Liver (tissue), 9 donors: ENCODE results near the gene TBX6. TPM values are rescaled to one million over a fixed set of nuclear protein-coding genes. Genes with fewer than 3 reads are reported as not detected.

ENCODE experiments used
- DNase-seq: peaks from one replicate; pipeline ENCODE4 v3.0.0-alpha.2; 2017; ENCODE audit warnings: low spot score
- H3K27ac ChIP-seq, 2 donors: one replicate each; pipeline ENCODE4 v1.7.0; 2013; ENCODE audit warnings: inconsistent platforms in 2 of 2, low read length in 2 of 2, control low read depth in 1 of 2, low read depth in 1 of 2, mild to moderate bottlenecking in 1 of 2
- H3K27me3 ChIP-seq, 4 donors: one replicate each; pipeline versions ENCODE4 v1.6.1 to v1.7.0; 2013; ENCODE audit warnings: low read length in 3 of 4, inconsistent platforms in 1 of 4, mild to moderate bottlenecking in 1 of 4, moderate library complexity in 1 of 4; ENCODE audit not compliant: control insufficient read depth in 4 of 4, insufficient read depth in 4 of 4
- H3K36me3 ChIP-seq, 4 donors: one replicate each; pipeline versions ENCODE4 v1.6.1 to v1.7.0; 2013; ENCODE audit warnings: low read length in 3 of 4, mild to moderate bottlenecking in 3 of 4, low read depth in 1 of 4, moderate library complexity in 1 of 4; ENCODE audit not compliant: control insufficient read depth in 4 of 4, insufficient read depth in 3 of 4
- H3K4me1 ChIP-seq, 4 donors: one replicate each; pipeline versions ENCODE4 v1.6.1 to v1.7.0; 2013; ENCODE audit warnings: low read length in 3 of 4, mild to moderate bottlenecking in 3 of 4, moderate library complexity in 1 of 4; ENCODE audit not compliant: control insufficient read depth in 4 of 4, insufficient read depth in 4 of 4
- H3K4me3 ChIP-seq, 3 donors: one replicate each; pipeline versions ENCODE4 v1.6.1 to v1.7.0; 2013; ENCODE audit warnings: low read length in 3 of 3, control low read depth in 1 of 3, low read depth in 1 of 3, mild to moderate bottlenecking in 1 of 3
- H3K9ac ChIP-seq, 2 donors: one replicate each; pipeline ENCODE4 v1.7.0; 2013; ENCODE audit warnings: low read length in 2 of 2, mild to moderate bottlenecking in 2 of 2, moderate library complexity in 2 of 2, control low read depth in 1 of 2, low read depth in 1 of 2
- H3K9me3 ChIP-seq, 4 donors: one replicate each; pipeline versions ENCODE4 v1.6.1 to v1.7.0; 2013; ENCODE audit warnings: low read length in 3 of 4; ENCODE audit not compliant: control insufficient read depth in 4 of 4
- ATF3 ChIP-seq: IDR thresholded peaks from 2 replicates; pipeline ENCODE4 v1.6.1; 2016; ENCODE audit warnings: antibody characterized with exemption
- CTCF ChIP-seq: fragments of 150-350 bp; IDR thresholded peaks from 2 replicates; pipeline ENCODE4 v1.5.1; 2017; ENCODE audit warnings: improper control_type of control experiment, low read depth, low read length; ENCODE audit not compliant: missing input control
- EGR1 ChIP-seq, 2 donors: IDR thresholded peaks; 2 replicates each; pipeline ENCODE4 v1.6.1; 2016 to 2018; ENCODE audit warnings: antibody characterized with exemption in 2 of 2, low read depth in 2 of 2
- FOXA1 ChIP-seq: IDR thresholded peaks from 2 replicates; pipeline ENCODE4 v1.6.1; 2016; ENCODE audit warnings: antibody characterized with exemption
- FOXA2 ChIP-seq: IDR thresholded peaks from 2 replicates; pipeline ENCODE4 v1.6.1; 2016; ENCODE audit warnings: antibody characterized with exemption
- GABPA ChIP-seq, 2 donors: IDR thresholded peaks in 1 of 2; conservative IDR thresholded peaks in 1 of 2; 2 replicates each; pipeline ENCODE4 v1.6.1; 2016; ENCODE audit warnings: antibody characterized with exemption in 2 of 2, mild to moderate bottlenecking in 1 of 2, moderate library complexity in 1 of 2
- HNF4A ChIP-seq, 2 donors: conservative IDR thresholded peaks; 2 replicates each; pipeline ENCODE4 v1.6.1; 2016; ENCODE audit warnings: antibody characterized with exemption in 2 of 2, mild to moderate bottlenecking in 2 of 2
- HNF4G ChIP-seq: IDR thresholded peaks from 2 replicates; pipeline ENCODE4 v1.6.1; 2016; ENCODE audit warnings: antibody characterized with exemption
- JUND ChIP-seq, 2 donors: IDR thresholded peaks; 2 replicates each; pipeline ENCODE4 v1.6.1; 2016; ENCODE audit warnings: antibody characterized with exemption in 2 of 2
- MAX ChIP-seq: IDR thresholded peaks from 2 replicates; pipeline ENCODE4 v1.6.1; 2016; ENCODE audit warnings: antibody characterized with exemption
- NR2F2 ChIP-seq: IDR thresholded peaks from 2 replicates; pipeline ENCODE4 v1.6.1; 2016; ENCODE audit warnings: antibody characterized with exemption
- RAD21 ChIP-seq, 2 donors: IDR thresholded peaks; 2 replicates each; pipeline ENCODE4 v1.6.1; 2016; ENCODE audit warnings: antibody characterized with exemption in 2 of 2, mild to moderate bottlenecking in 2 of 2
- REST ChIP-seq: IDR thresholded peaks from 2 replicates; pipeline ENCODE4 v1.6.1; 2016; ENCODE audit warnings: antibody characterized with exemption, mild to moderate bottlenecking
- RXRA ChIP-seq, 2 donors: IDR thresholded peaks; 2 replicates each; pipeline ENCODE4 v1.6.1; 2017 to 2018; ENCODE audit warnings: antibody characterized with exemption in 2 of 2, mild to moderate bottlenecking in 1 of 2
- TAF1 ChIP-seq: conservative IDR thresholded peaks from 2 replicates; pipeline ENCODE4 v1.6.1; 2016; ENCODE audit warnings: antibody characterized with exemption, mild to moderate bottlenecking
- YY1 ChIP-seq: IDR thresholded peaks from 2 replicates; pipeline ENCODE4 v1.6.1; 2016; ENCODE audit warnings: antibody characterized with exemption, mild to moderate bottlenecking
- ZBTB33 ChIP-seq: IDR thresholded peaks from 2 replicates; pipeline ENCODE4 v1.6.1; 2016; ENCODE audit warnings: antibody characterized with exemption
- WGBS: extraction: QIAGEN DNeasy Blood & Tissue Kit; methylation state at CpG from one replicate; pipeline ENCODE4 v1.1.7; 2013; 5-methylcytosine and 5-hydroxymethylcytosine counted together
- polyA plus RNA-seq, 2 donors: library from polyadenylated mRNA; stranded (reverse) in 1 of 2; unstranded in 1 of 2; fragments of 200-250 nt in 1 of 2; fragments of >200 nt in 1 of 2; fragmentation: Nextera tagmentation in 1 of 2; extraction: Ambion mirVana in 1 of 2; gene quantifications; one replicate each; pipeline versions ENCODE4 v1.2.1 to v1.2.3, GENCODE V29; 2013 to 2015
- total RNA-seq, 2 donors: library from RNA; depleted of rRNA; stranded (reverse); fragments of >200 nt; gene quantifications; one replicate each; pipeline ENCODE4 v1.2.3, GENCODE V29; 2014
- donor health status: healthy.
- donor health status: healthy.
- donor health status: healthy.
- donor health status: healthy.
- donor health status: healthy.

TBX6 gene
- total and polyA plus RNA-seq, 4 donors = 0.09 to 0.26 (median 0.18) TPM

GRCh38 chr16:30082545-30083090, 9.1 kb downstream of the TBX6 start:
- peaks cover 30 to 51% (median 43%) of the 10 kb centered on the region in 4 donors for H3K36me3 ChIP-seq
- 92% methylated on average over 20 of the region's 20 CpGs for WGBS
- no peak for TF ChIP-seq NR2F2
- TF ChIP-seq HNF4G = no peak
- no peak for TF ChIP-seq ZBTB33
- TF ChIP-seq RAD21 (IDR thresholded peaks at IDR 0.05) = no peak
- TF ChIP-seq FOXA2 = no peak
- TF ChIP-seq GABPA (IDR thresholded peaks at IDR 0.05 in 1 of 2, conservative IDR thresholded peaks at IDR 0.05 in 1 of 2) = no peak
- no peak for TF ChIP-seq YY1
- TF ChIP-seq EGR1 (IDR thresholded peaks at IDR 0.05; ENCODE audit: low read depth in 2 of 2) = no peak
- TF ChIP-seq CTCF = no peak
- no peak for TF ChIP-seq MAX
- TF ChIP-seq ATF3 = no peak
- no peak for TF ChIP-seq TAF1
- no peak for TF ChIP-seq JUND (IDR thresholded peaks at IDR 0.05)
- no peak for TF ChIP-seq FOXA1
- no peak for TF ChIP-seq REST
- no peak for TF ChIP-seq HNF4A (conservative IDR thresholded peaks at IDR 0.05)
- no peak for TF ChIP-seq RXRA (IDR thresholded peaks at IDR 0.05)

More at GRCh38 chr16:30082545-30083090, 9.1 kb downstream of the TBX6 start:
- H3K9me3 ChIP-seq = no peaks in the 10 kb centered on the region
- no peak overlapping the region for H3K9ac ChIP-seq
- peaks cover 1 to 25% (median 13%) of the 10 kb centered on the region in 4 donors for H3K4me1 ChIP-seq
- H3K27ac ChIP-seq = no peak overlapping the region
- no peaks in the 10 kb centered on the region for H3K27me3 ChIP-seq
- DNase-seq = no peak
- no peak overlapping the region for H3K4me3 ChIP-seq
